GM19397 (cell line): ENCODE data around the gene TPBGL.

ENCODE experiments used
- ATAC-seq: cut with Tn5 transposase; IDR thresholded peaks from one replicate; pipeline ENCODE4 v1.9.1; 2021; ENCODE audit warnings: mild to moderate bottlenecking, moderate library complexity; ENCODE audit not compliant: unreplicated experiment

Gene TPBGL

GRCh38 chr11:75289919-75290318, 49.3 kb downstream of the TPBGL start:
- no peak for ATAC-seq

GRCh38 chr11:75291741-75292140, 51.2 kb downstream of the TPBGL start:
- ATAC-seq = no peak

GRCh38 chr11:75292943-75293342, 52.4 kb downstream of the TPBGL start:
- ATAC-seq = no peak
